GM23338 (cell line): ENCODE results near the gene RSBN1L. TPM values are rescaled to one million over a fixed set of nuclear protein-coding genes. Genes with fewer than 3 reads are reported as not detected.

ENCODE experiments used
- ATAC-seq: fragments of 200-7000 bp; cut with Tn5 transposase; 3 replicates; pipeline ENCODE4 v1.9.1; 2020
- DNase-seq: peaks from one replicate; pipeline ENCODE4 v3.0.0-alpha.2; 2015; ENCODE audit warnings: low spot score
- H2AFZ ChIP-seq: fragments of 200-600 bp; sonication (generic); 2 replicates; pipeline ENCODE4 v1.8.0; 2016; ENCODE audit warnings: antibody characterized with exemption, mild to moderate bottlenecking, moderate library complexity
- H3F3A ChIP-seq: fragments of 200-600 bp; sonication (generic); replicated peaks from 2 replicates; pipeline ENCODE4 v1.8.0; 2017; ENCODE audit warnings: antibody characterized with exemption, mixed run types, low read depth
- H3K27ac ChIP-seq: fragments of 200-600 bp; sonication (generic); 2 replicates; pipeline ENCODE4 v1.6.1; 2016; ENCODE audit warnings: low read depth
- H3K27me3 ChIP-seq: fragments of 200-600 bp; sonication (generic); 2 replicates; pipeline ENCODE4 v1.8.0; 2016; ENCODE audit warnings: mild to moderate bottlenecking, mixed run types, moderate library complexity; ENCODE audit not compliant: insufficient read depth
- H3K36me3 ChIP-seq: fragments of 200-600 bp; sonication (generic); 2 replicates; pipeline ENCODE4 v1.8.0; 2016; ENCODE audit warnings: mild to moderate bottlenecking; ENCODE audit not compliant: insufficient read depth
- H3K4me1 ChIP-seq: fragments of 200-600 bp; sonication (generic); 2 replicates; pipeline ENCODE4 v1.8.0; 2016; ENCODE audit warnings: mild to moderate bottlenecking, moderate library complexity; ENCODE audit not compliant: insufficient read depth
- H3K4me2 ChIP-seq: fragments of 200-600 bp; sonication (generic); 2 replicates; pipeline ENCODE4 v1.7.1; 2017; ENCODE audit warnings: mixed run types
- H3K4me3 ChIP-seq: fragments of 200-600 bp; sonication (generic); 2 replicates; pipeline ENCODE4 v1.6.1; 2016; ENCODE audit warnings: mixed run types
- H3K79me2 ChIP-seq: fragments of 200-600 bp; sonication (generic); replicated peaks from 2 replicates; pipeline ENCODE4 v1.8.0; 2017; ENCODE audit warnings: mild to moderate bottlenecking; ENCODE audit not compliant: insufficient read depth
- H3K9me2 ChIP-seq: fragments of 200-600 bp; sonication (generic); 2 replicates; pipeline ENCODE4 v1.8.0; 2017; ENCODE audit not compliant: insufficient read depth
- H4K20me1 ChIP-seq: fragments of 200-600 bp; sonication (generic); replicated peaks from 2 replicates; pipeline ENCODE4 v1.8.0; 2017; ENCODE audit warnings: mild to moderate bottlenecking; ENCODE audit not compliant: insufficient read depth
- H3K27ac Mint-ChIP-seq: 2 replicates; pipeline ENCODE4 v1.8.0; 2020; ENCODE audit warnings: inconsistent platforms, mild to moderate bottlenecking, moderate library complexity, mixed read lengths
- H3K27me3 Mint-ChIP-seq: 3 replicates; pipeline ENCODE4 v1.8.0; 2022; ENCODE audit warnings: low read depth, mild to moderate bottlenecking, moderate library complexity, mixed read lengths, inconsistent platforms; ENCODE audit not compliant: insufficient read depth, poor library complexity
- H3K36me3 Mint-ChIP-seq: 3 replicates; pipeline ENCODE4 v1.8.0; 2021; ENCODE audit warnings: low read depth, mild to moderate bottlenecking, inconsistent platforms, moderate library complexity, mixed read lengths
- H3K4me1 Mint-ChIP-seq: 3 replicates; pipeline ENCODE4 v1.8.0; 2020; ENCODE audit warnings: mild to moderate bottlenecking, inconsistent platforms, mixed read lengths
- H3K4me3 Mint-ChIP-seq: 3 replicates; pipeline ENCODE4 v1.8.0; 2021; ENCODE audit warnings: moderate library complexity, mild to moderate bottlenecking, inconsistent platforms, mixed read lengths
- H3K9me3 Mint-ChIP-seq: 3 replicates; pipeline ENCODE4 v1.8.0; 2020; ENCODE audit warnings: moderate library complexity, mild to moderate bottlenecking, inconsistent platforms, mixed read lengths
- CREB1 ChIP-seq: fragments of 250-450 bp; sonication (Bioruptor Pico); IDR thresholded peaks from 2 replicates; pipeline ENCODE4 v1.5.0; 2020; ENCODE audit warnings: low read depth, mild to moderate bottlenecking, moderate library complexity
- EZH2 ChIP-seq: fragments of 200-600 bp; sonication (generic); IDR thresholded peaks from one replicate; pipeline ENCODE4 v1.8.0; 2017; ENCODE audit warnings: antibody characterized with exemption, mild to moderate bottlenecking, low read depth; ENCODE audit not compliant: unreplicated experiment
- EZH2phosphoT487 ChIP-seq: fragments of 200-600 bp; sonication (generic); IDR thresholded peaks from one replicate; pipeline ENCODE4 v1.8.1; 2018; ENCODE audit warnings: antibody characterized with exemption; ENCODE audit not compliant: unreplicated experiment
- JUNB ChIP-seq: IDR thresholded peaks from one replicate; pipeline ENCODE4 v1.6.1; 2016; ENCODE audit warnings: antibody characterized with exemption; ENCODE audit not compliant: unreplicated experiment
- NANOG ChIP-seq: IDR thresholded peaks from 2 replicates; pipeline ENCODE4 v1.6.1; 2016; ENCODE audit warnings: antibody characterized with exemption, borderline replicate concordance
- POLR2AphosphoS5 ChIP-seq: IDR thresholded peaks from 2 replicates; pipeline ENCODE4 v1.6.1; 2016; ENCODE audit warnings: antibody characterized with exemption, low read depth
- STAT1 ChIP-seq: IDR thresholded peaks from one replicate; pipeline ENCODE4 v1.6.1; 2016; ENCODE audit warnings: antibody characterized with exemption; ENCODE audit not compliant: unreplicated experiment
- ZNF114 ChIP-seq: fragments of 250-450 bp; sonication (Bioruptor Pico); IDR thresholded peaks from 2 replicates; pipeline ENCODE4 v1.5.0; 2020; ENCODE audit warnings: mild to moderate bottlenecking, moderate library complexity
- ZNF331 ChIP-seq: fragments of 250-450 bp; sonication (Bioruptor Pico); IDR thresholded peaks from 2 replicates; pipeline ENCODE4 v1.5.0; 2020; ENCODE audit warnings: low read depth, mild to moderate bottlenecking, moderate library complexity
- polyA plus RNA-seq: library from polyadenylated mRNA; unstranded; fragments of >200 nt; fragmentation: Nextera tagmentation; extraction: Ambion mirVana; gene quantifications from 2 replicates; pipeline ENCODE4 v1.2.1, GENCODE V29; 2016
- total RNA-seq: library from RNA; depleted of rRNA; stranded (reverse); fragments of >200 nt; shearing (Covaris generic); gene quantifications from 2 replicates; pipeline ENCODE4 v1.2.3, GENCODE V29; 2014
- TF ChIP-seq, protein P1 (sequence below): IDR thresholded peaks from 2 replicates; pipeline ENCODE4 v1.6.1; 2016; ENCODE audit warnings: antibody characterized with exemption
- TF ChIP-seq, protein P2 (sequence below): fragments of 250-450 bp; sonication (Bioruptor Pico); IDR thresholded peaks from 2 replicates; pipeline ENCODE4 v1.5.0; 2020; ENCODE audit warnings: mild to moderate bottlenecking, moderate library complexity
- TF ChIP-seq, protein P3 (sequence below), 2 experiments: fragments of 200-600 bp in 1 of 2; sonication (generic) in 1 of 2; conservative IDR thresholded peaks; 2 replicates each; pipeline versions ENCODE4 v1.5.1 to v1.6.1; 2016 to 2017; ENCODE audit warnings: antibody characterized with exemption in 2 of 2, low read depth in 2 of 2, mild to moderate bottlenecking in 2 of 2, moderate library complexity in 1 of 2
- TF ChIP-seq, protein P4 (sequence below): IDR thresholded peaks from one replicate; pipeline ENCODE4 v1.6.1; 2018; ENCODE audit warnings: antibody characterized with exemption; ENCODE audit not compliant: unreplicated experiment

Gene RSBN1L
- total and polyA plus RNA-seq, 2 experiments from 2014 or later = 9.7 to 19.7 TPM

DNA sequence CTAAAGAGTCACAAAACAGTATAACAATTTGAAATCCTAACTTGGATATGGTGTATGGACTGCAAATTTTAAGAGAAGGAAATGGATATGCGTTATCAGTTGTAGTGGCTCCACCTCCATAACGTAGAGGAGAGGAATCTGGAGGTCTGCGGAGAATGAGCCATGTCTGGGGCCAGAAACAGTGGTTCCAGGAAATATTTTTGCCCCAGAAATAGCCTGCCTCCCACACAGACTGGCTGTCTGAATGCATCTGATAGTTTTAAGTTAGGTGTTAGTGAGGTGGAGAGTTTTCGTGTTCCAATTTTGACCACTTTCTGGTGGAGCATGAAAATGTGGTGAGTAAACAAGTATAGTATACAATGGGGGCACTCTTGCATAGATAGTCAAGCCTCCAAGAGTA lies 103.9 kb downstream of the RSBN1L start:
- Histone ChIP-seq H3K4me3 (peak overlapping the region; percentile 80), H3K9me2 (no peaks in the 10 kb centered on the region), H3K4me2 (peak overlapping the region; percentile 90), H3K4me1 (peaks cover 22% of the 10 kb centered on the region), H3K27ac (no peak overlapping the region), H3F3A (no peaks in the 10 kb centered on the region), H4K20me1 (peaks cover 11% of the 10 kb centered on the region; the same call in 1 of the 2 replicates), H3K27me3 (no peaks in the 10 kb centered on the region), H3K79me2 (peaks cover 57% of the 10 kb centered on the region), H2AFZ (no peak overlapping the region), H3K36me3 (no peaks in the 10 kb centered on the region)
- Mint-ChIP-seq H3K4me1 (peaks cover 13% of the 10 kb centered on the region), H3K36me3 (no peaks in the 10 kb centered on the region; the same call in 2 of the 3 replicates), H3K4me3 (peak overlapping the region; percentile 92), H3K27me3 (peaks cover 10% of the 10 kb centered on the region), H3K27ac (no peak overlapping the region), H3K9me3 (no peaks in the 10 kb centered on the region)
- no peak for ATAC-seq
- no peak for DNase-seq
- TF ChIP-seq JUNB (no peak), ZNF331 (CRISPR knock-in tag) (no peak), CREB1 (no peak), EZH2 (no peak), POLR2AphosphoS5 (no peak), STAT1 (no peak), ZNF114 (no peak), NANOG (no peak), EZH2phosphoT487 (no peak)
- TF ChIP-seq, protein P1, sequence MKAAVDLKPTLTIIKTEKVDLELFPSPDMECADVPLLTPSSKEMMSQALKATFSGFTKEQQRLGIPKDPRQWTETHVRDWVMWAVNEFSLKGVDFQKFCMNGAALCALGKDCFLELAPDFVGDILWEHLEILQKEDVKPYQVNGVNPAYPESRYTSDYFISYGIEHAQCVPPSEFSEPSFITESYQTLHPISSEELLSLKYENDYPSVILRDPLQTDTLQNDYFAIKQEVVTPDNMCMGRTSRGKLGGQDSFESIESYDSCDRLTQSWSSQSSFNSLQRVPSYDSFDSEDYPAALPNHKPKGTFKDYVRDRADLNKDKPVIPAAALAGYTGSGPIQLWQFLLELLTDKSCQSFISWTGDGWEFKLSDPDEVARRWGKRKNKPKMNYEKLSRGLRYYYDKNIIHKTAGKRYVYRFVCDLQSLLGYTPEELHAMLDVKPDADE = no peak
- TF ChIP-seq, protein P2, sequence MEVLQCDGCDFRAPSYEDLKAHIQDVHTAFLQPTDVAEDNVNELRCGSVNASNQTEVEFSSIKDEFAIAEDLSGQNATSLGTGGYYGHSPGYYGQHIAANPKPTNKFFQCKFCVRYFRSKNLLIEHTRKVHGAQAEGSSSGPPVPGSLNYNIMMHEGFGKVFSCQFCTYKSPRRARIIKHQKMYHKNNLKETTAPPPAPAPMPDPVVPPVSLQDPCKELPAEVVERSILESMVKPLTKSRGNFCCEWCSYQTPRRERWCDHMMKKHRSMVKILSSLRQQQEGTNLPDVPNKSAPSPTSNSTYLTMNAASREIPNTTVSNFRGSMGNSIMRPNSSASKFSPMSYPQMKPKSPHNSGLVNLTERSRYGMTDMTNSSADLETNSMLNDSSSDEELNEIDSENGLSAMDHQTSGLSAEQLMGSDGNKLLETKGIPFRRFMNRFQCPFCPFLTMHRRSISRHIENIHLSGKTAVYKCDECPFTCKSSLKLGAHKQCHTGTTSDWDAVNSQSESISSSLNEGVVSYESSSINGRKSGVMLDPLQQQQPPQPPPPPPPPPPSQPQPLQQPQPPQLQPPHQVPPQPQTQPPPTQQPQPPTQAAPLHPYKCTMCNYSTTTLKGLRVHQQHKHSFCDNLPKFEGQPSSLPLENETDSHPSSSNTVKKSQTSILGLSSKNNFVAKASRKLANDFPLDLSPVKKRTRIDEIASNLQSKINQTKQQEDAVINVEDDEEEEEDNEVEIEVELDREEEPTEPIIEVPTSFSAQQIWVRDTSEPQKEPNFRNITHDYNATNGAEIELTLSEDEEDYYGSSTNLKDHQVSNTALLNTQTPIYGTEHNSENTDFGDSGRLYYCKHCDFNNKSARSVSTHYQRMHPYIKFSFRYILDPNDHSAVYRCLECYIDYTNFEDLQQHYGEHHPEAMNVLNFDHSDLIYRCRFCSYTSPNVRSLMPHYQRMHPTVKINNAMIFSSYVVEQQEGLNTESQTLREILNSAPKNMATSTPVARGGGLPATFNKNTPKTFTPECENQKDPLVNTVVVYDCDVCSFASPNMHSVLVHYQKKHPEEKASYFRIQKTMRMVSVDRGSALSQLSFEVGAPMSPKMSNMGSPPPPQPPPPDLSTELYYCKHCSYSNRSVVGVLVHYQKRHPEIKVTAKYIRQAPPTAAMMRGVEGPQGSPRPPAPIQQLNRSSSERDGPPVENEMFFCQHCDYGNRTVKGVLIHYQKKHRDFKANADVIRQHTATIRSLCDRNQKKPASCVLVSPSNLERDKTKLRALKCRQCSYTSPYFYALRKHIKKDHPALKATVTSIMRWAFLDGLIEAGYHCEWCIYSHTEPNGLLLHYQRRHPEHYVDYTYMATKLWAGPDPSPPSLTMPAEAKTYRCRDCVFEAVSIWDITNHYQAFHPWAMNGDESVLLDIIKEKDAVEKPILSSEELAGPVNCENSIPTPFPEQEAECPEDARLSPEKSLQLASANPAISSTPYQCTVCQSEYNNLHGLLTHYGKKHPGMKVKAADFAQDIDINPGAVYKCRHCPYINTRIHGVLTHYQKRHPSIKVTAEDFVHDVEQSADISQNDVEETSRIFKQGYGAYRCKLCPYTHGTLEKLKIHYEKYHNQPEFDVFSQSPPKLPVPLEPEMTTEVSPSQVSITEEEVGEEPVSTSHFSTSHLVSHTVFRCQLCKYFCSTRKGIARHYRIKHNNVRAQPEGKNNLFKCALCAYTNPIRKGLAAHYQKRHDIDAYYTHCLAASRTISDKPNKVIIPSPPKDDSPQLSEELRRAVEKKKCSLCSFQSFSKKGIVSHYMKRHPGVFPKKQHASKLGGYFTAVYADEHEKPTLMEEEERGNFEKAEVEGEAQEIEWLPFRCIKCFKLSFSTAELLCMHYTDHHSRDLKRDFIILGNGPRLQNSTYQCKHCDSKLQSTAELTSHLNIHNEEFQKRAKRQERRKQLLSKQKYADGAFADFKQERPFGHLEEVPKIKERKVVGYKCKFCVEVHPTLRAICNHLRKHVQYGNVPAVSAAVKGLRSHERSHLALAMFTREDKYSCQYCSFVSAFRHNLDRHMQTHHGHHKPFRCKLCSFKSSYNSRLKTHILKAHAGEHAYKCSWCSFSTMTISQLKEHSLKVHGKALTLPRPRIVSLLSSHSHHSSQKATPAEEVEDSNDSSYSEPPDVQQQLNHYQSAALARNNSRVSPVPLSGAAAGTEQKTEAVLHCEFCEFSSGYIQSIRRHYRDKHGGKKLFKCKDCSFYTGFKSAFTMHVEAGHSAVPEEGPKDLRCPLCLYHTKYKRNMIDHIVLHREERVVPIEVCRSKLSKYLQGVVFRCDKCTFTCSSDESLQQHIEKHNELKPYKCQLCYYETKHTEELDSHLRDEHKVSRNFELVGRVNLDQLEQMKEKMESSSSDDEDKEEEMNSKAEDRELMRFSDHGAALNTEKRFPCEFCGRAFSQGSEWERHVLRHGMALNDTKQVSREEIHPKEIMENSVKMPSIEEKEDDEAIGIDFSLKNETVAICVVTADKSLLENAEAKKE (CRISPR knock-in tag) = no peak
- TF ChIP-seq, protein P3, sequence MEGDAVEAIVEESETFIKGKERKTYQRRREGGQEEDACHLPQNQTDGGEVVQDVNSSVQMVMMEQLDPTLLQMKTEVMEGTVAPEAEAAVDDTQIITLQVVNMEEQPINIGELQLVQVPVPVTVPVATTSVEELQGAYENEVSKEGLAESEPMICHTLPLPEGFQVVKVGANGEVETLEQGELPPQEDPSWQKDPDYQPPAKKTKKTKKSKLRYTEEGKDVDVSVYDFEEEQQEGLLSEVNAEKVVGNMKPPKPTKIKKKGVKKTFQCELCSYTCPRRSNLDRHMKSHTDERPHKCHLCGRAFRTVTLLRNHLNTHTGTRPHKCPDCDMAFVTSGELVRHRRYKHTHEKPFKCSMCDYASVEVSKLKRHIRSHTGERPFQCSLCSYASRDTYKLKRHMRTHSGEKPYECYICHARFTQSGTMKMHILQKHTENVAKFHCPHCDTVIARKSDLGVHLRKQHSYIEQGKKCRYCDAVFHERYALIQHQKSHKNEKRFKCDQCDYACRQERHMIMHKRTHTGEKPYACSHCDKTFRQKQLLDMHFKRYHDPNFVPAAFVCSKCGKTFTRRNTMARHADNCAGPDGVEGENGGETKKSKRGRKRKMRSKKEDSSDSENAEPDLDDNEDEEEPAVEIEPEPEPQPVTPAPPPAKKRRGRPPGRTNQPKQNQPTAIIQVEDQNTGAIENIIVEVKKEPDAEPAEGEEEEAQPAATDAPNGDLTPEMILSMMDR (conservative IDR thresholded peaks at IDR 0.05; ENCODE audit: low read depth in 2 of 2) = no peak
- TF ChIP-seq, protein P4, sequence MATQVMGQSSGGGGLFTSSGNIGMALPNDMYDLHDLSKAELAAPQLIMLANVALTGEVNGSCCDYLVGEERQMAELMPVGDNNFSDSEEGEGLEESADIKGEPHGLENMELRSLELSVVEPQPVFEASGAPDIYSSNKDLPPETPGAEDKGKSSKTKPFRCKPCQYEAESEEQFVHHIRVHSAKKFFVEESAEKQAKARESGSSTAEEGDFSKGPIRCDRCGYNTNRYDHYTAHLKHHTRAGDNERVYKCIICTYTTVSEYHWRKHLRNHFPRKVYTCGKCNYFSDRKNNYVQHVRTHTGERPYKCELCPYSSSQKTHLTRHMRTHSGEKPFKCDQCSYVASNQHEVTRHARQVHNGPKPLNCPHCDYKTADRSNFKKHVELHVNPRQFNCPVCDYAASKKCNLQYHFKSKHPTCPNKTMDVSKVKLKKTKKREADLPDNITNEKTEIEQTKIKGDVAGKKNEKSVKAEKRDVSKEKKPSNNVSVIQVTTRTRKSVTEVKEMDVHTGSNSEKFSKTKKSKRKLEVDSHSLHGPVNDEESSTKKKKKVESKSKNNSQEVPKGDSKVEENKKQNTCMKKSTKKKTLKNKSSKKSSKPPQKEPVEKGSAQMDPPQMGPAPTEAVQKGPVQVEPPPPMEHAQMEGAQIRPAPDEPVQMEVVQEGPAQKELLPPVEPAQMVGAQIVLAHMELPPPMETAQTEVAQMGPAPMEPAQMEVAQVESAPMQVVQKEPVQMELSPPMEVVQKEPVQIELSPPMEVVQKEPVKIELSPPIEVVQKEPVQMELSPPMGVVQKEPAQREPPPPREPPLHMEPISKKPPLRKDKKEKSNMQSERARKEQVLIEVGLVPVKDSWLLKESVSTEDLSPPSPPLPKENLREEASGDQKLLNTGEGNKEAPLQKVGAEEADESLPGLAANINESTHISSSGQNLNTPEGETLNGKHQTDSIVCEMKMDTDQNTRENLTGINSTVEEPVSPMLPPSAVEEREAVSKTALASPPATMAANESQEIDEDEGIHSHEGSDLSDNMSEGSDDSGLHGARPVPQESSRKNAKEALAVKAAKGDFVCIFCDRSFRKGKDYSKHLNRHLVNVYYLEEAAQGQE = no peak
